Measurements from ENCODE around the gene UST.

DNA sequence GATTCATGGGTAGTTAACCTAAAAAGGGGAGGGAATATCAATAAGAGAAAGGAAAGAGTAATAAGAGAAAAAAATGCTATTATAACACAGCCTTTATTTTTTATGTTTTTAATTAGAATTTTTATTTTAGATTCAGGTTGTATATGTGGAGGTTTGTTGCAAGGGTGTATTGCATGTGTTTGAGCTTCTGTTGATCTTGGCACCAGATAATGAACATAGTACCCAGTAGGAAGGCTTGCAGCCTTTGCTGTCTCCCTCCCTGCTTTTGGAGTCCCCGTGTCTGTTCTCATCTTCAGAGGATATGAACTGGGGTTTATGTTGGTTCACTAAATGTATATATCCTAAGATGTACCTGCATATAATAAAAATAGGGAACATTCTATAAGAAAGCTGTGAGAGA lies 250.0 kb downstream of the UST start:
- TF ChIP-seq NCOA2 (IDR thresholded peaks at IDR 0.05; ENCODE audit: partially characterized antibody in 2 of 2) = no peak
- TF ChIP-seq CXXC5 (CRISPR knock-in tag; IDR thresholded peaks at IDR 0.05) = no peak
- no peak for TF ChIP-seq POLR2A (conservative IDR thresholded peaks at IDR 0.05)
- no peak for TF ChIP-seq COPS2 (conservative IDR thresholded peaks at IDR 0.05)
- no peak for TF ChIP-seq FOSL1 (tag; conservative IDR thresholded peaks at IDR 0.05)
- TF ChIP-seq DNMT1 (IDR thresholded peaks at IDR 0.05) = no peak
- TF ChIP-seq ZFP36 (IDR thresholded peaks at IDR 0.05; ENCODE audit: low read depth, low read length, partially characterized antibody) = no peak
- TF ChIP-seq, protein P1, sequence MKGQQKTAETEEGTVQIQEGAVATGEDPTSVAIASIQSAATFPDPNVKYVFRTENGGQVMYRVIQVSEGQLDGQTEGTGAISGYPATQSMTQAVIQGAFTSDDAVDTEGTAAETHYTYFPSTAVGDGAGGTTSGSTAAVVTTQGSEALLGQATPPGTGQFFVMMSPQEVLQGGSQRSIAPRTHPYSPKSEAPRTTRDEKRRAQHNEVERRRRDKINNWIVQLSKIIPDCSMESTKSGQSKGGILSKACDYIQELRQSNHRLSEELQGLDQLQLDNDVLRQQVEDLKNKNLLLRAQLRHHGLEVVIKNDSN (CRISPR knock-in tag; IDR thresholded peaks at IDR 0.05) = no peak
- TF ChIP-seq, protein P2, sequence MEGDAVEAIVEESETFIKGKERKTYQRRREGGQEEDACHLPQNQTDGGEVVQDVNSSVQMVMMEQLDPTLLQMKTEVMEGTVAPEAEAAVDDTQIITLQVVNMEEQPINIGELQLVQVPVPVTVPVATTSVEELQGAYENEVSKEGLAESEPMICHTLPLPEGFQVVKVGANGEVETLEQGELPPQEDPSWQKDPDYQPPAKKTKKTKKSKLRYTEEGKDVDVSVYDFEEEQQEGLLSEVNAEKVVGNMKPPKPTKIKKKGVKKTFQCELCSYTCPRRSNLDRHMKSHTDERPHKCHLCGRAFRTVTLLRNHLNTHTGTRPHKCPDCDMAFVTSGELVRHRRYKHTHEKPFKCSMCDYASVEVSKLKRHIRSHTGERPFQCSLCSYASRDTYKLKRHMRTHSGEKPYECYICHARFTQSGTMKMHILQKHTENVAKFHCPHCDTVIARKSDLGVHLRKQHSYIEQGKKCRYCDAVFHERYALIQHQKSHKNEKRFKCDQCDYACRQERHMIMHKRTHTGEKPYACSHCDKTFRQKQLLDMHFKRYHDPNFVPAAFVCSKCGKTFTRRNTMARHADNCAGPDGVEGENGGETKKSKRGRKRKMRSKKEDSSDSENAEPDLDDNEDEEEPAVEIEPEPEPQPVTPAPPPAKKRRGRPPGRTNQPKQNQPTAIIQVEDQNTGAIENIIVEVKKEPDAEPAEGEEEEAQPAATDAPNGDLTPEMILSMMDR (IDR thresholded peaks at IDR 0.05 in 2 of 3, conservative IDR thresholded peaks at IDR 0.05 in 1 of 3; ENCODE audit: insufficient read depth in 2 of 3, low read depth in 1 of 3, low read length in 3 of 3) = no peak
- no peak for TF ChIP-seq MAFK (IDR thresholded peaks at IDR 0.05; ENCODE audit: low read length)
